Adrenal gland (tissue), 12 donors: ENCODE measurements around the gene GJB3. TPM values are rescaled to one million over a fixed set of nuclear protein-coding genes. Genes with fewer than 3 reads are reported as not detected.
"Not testable (repeated sequence)": the region's sequence is repeated elsewhere in the genome, so short reads cannot be mapped to it uniquely, and the experiment has no call there.

Experiments used
- DNase-seq, 7 donors: peaks; one replicate each; pipeline ENCODE4 v3.0.0-alpha.2; 2019 to 2020
- H3K27ac ChIP-seq, 5 donors: fragments of 200-600 bp; sonication (generic) in 4 of 5; 1 replicate in 3 of 5; 2 replicates in 2 of 5; pipeline versions ENCODE4 v1.5.1 to v1.8.0; 2016 to 2020; ENCODE audit warnings: mild to moderate bottlenecking in 1 of 5
- H3K27me3 ChIP-seq: fragments of 200-600 bp; 2 replicates; pipeline ENCODE4 v1.8.0; 2021
- H3K36me3 ChIP-seq, 2 donors: fragments of 200-600 bp; replicated peaks in 1 of 2; 1 replicate in 1 of 2; 2 replicates in 1 of 2; pipeline versions ENCODE4 v1.5.1 to v1.8.0; 2018 to 2022
- H3K4me1 ChIP-seq, 2 donors: fragments of 200-600 bp; replicated peaks in 1 of 2; 1 replicate in 1 of 2; 2 replicates in 1 of 2; pipeline versions ENCODE4 v1.5.1 to v1.8.0; 2018 to 2021
- H3K4me3 ChIP-seq, 4 donors: fragments of 200-600 bp; sonication (generic) in 3 of 4; one replicate each; pipeline ENCODE4 v1.5.1; 2016 to 2018
- H3K9me3 ChIP-seq, 3 donors: fragments of 200-600 bp; sonication (generic) in 1 of 3; replicated peaks in 1 of 3; 1 replicate in 2 of 3; 2 replicates in 1 of 3; pipeline versions ENCODE4 v1.5.1 to v1.8.0; 2016 to 2021
- POLR2A ChIP-seq, 2 donors: fragments of 450-650 bp; IDR thresholded peaks; one replicate each; pipeline ENCODE4 v1.6.1; 2017; ENCODE audit warnings: antibody characterized with exemption in 2 of 2, mild to moderate bottlenecking in 2 of 2, moderate library complexity in 1 of 2
- WGBS, 4 donors: extraction: QIAGEN DNeasy Blood & Tissue Kit in 2 of 4; methylation state at CpG; one replicate each; pipeline versions ENCODE4 v1.1.5 to v1.1.7; 2013 to 2017; 5-methylcytosine and 5-hydroxymethylcytosine counted together
- intact Hi-C, 2 donors: fragments of 100-400 bp; cut with DNase I; formaldehyde crosslinking; loops; one replicate each; pipeline versions ENCODE4 v1.14.1 to v1.15.0; 2022 to 2023
- polyA plus RNA-seq, 3 donors: library from polyadenylated mRNA; stranded (reverse); fragments of 200-250 nt in 2 of 3; fragments of 350-450 nt in 1 of 3; fragmentation: Illumina TruSeq in 1 of 3; extraction: RNeasy Lipid Tissue Mini Kit (QIAGEN cat#74804) in 1 of 3; gene quantifications; one replicate each; pipeline ENCODE4 v1.2.3, GENCODE V29; 2013 to 2014
- total RNA-seq, 9 donors: library from RNA; depleted of rRNA in 4 of 9; stranded (reverse); fragments of >200 nt in 4 of 9; fragments of 120-200 nt in 1 of 9; fragmentation: NEBNext Ultra II Directional in 1 of 9; extraction: Animal tissue kit (Norgen Biotek cat#: 25700) in 1 of 9; gene quantifications; one replicate each; pipeline versions ENCODE4 v1.1.0 to v1.2.4, GENCODE V29; 2013 to 2023
- TF ChIP-seq, protein P1 (sequence below), 6 experiments: fragments of 450-650 bp in 4 of 6; fragments of 200-600 bp in 2 of 6; sonication (generic) in 1 of 6; IDR thresholded peaks; 1 replicate in 5 of 6; 2 replicates in 1 of 6; pipeline versions ENCODE4 v1.5.1 to v1.8.0; 2016 to 2021; ENCODE audit warnings: antibody characterized with exemption in 6 of 6, mild to moderate bottlenecking in 2 of 6, moderate library complexity in 1 of 6
- donor health status: healthy with polysubstance abuse.
- donor health status: Bipolar disorder and iron deficiency.
- donor health status: DM: yes; HTN: yes; CAD: no.
- donor health status: DM: no; HTN: no; CAD: no.
- donor health status: DM: no; HTN: no; CAD: no.
- donor health status: DM: yes; HTN: yes; CAD: no.

GJB3 gene
- total and polyA plus RNA-seq, 12 donors, result 0.11 to 0.32 (median 0.15) TPM; not detected in 6

DNA sequence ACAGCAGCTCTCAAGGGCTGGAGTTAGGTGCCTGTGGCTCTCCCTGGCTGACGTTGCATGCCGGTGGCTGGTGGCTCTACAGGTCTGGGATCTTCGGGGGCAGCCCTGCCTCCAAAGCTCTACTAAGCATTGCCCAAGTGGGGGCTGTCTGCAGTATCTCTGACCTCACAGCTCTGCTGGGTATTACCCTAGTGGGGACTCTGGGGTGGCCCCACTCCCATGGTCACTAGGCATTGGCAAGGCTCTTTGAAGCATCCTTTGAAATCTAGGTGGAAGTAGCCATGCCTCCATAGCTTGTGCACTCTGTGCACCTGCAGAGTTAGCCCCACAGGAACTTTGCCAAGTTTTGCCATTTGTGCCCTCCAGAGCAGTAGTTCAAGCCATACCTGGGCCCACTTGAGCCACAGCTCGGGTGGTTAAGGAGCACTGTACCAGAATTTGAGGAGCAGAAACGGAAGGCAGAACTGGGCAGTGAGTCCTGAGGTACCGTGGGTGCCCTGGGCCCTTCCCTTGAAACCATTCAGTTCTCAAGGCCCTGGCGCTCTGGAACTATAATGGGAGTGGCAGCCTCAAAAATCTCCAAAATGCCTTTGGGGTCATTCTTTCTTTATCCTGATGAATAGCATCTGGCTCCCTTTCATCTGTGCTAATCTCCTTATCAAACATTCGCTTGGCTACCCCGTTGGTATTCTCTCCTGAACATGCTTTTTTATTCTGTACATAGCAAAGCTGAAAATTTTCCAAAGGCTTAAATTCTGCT is 27.2 kb downstream of the GJB3 start:
- Histone ChIP-seq H3K36me3 (no peaks in the 10 kb centered on the region), H3K27ac (no peak overlapping the region), H3K4me1 (no peaks in the 10 kb centered on the region), H3K9me3 (no peaks in the 10 kb centered on the region), H3K27me3 (no peaks in the 10 kb centered on the region), H3K4me3 (no peak overlapping the region)
- intact Hi-C loops, result no loop called here
- TF ChIP-seq, protein P1, sequence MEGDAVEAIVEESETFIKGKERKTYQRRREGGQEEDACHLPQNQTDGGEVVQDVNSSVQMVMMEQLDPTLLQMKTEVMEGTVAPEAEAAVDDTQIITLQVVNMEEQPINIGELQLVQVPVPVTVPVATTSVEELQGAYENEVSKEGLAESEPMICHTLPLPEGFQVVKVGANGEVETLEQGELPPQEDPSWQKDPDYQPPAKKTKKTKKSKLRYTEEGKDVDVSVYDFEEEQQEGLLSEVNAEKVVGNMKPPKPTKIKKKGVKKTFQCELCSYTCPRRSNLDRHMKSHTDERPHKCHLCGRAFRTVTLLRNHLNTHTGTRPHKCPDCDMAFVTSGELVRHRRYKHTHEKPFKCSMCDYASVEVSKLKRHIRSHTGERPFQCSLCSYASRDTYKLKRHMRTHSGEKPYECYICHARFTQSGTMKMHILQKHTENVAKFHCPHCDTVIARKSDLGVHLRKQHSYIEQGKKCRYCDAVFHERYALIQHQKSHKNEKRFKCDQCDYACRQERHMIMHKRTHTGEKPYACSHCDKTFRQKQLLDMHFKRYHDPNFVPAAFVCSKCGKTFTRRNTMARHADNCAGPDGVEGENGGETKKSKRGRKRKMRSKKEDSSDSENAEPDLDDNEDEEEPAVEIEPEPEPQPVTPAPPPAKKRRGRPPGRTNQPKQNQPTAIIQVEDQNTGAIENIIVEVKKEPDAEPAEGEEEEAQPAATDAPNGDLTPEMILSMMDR (IDR thresholded peaks at IDR 0.05), result no peak
- no peak for TF ChIP-seq POLR2A (IDR thresholded peaks at IDR 0.05)
- DNase-seq, result no peak
- 73 to 91% (median 89%) methylated on average over 4 to 9 of the region's 9 CpGs for WGBS, 4 donors

DNA sequence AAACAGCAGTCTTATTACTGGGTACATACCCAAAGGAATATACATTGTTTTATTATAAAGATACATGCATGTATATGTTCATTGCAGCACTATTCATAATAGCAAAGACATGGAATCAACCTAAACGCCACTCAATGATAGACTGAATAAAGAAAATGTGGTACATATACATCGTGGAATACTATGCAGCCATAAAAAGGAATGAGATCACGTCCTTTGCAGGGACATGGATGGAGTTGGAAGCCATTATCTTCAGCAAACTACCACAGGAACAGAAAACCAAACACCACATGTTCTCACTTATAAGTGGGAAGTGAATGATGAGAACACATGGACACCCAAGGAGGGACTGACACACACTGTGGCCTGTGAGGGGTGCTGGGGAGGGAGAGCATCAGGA is 29.8 kb downstream of the GJB3 start:
- WGBS, 4 donors, result 88 to 92% (median 89%) methylated on average over 3 of the region's 3 CpGs

DNA sequence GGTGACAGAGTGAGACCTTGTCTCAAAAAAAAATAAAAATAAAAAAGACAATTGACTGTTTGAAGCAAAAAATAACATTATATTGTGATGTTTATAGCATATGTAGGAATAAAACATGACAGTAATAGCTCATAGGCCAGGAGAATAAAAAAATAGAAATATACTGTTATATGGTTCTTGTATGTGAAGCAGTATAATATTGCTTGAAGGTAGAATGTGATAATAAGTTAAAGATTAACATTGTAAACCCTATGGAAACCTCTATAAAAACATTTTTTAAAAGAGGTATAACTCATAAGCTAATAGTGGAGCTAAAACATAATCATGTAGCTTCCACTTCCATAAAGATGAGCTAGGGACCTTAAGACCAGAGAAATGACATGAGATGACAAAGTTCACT is 35.3 kb downstream of the GJB3 start:
- H3K27ac ChIP-seq, result no peak overlapping the region

More for the DNA sequence above, 29.8 kb downstream of the GJB3 start:
- DNase-seq, H3K36me3 ChIP-seq, H3K9me3 ChIP-seq, H3K4me3 ChIP-seq, H3K27me3 ChIP-seq, H3K4me1 ChIP-seq, H3K27ac ChIP-seq, intact Hi-C loops: not testable (repeated sequence)

DNA sequence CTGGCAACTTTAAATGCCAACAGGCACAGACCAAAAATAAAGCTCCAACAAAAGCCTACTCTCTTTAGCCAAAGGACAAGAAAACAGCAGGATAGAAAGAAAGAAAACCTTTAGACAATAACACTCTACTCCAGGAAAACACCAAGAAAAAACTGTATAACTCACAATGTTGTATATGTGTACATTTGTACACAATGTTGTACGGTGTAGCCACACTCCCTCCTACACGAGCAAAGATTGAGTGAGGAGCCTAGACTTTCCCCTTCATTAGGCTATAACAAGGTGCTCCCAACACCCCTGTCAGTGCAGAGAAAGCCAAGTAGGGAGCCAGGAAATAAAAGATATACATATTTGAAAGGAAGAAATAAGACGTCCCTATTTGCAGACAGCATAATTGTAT is 35.8 kb downstream of the GJB3 start:
- Histone ChIP-seq H3K27ac (no peak overlapping the region), H3K4me3 (no peak overlapping the region), H3K36me3 (no peaks in the 10 kb centered on the region), H3K27me3 (no peaks in the 10 kb centered on the region), H3K9me3 (no peaks in the 10 kb centered on the region), H3K4me1 (no peaks in the 10 kb centered on the region)
- TF ChIP-seq, protein P1 (IDR thresholded peaks at IDR 0.05), result no peak
- no peak for TF ChIP-seq POLR2A (IDR thresholded peaks at IDR 0.05)
- intact Hi-C loops, result no loop called here
- WGBS, 4 donors, result 71 to 79% (median 77%) methylated on average over 3 of the region's 3 CpGs
- DNase-seq, result no peak

More for the DNA sequence above, 35.3 kb downstream of the GJB3 start:
- no peaks in the 10 kb centered on the region for H3K4me1 ChIP-seq
- intact Hi-C loops, result no loop called here
- no peak for TF ChIP-seq POLR2A (IDR thresholded peaks at IDR 0.05)
- TF ChIP-seq, protein P1 (IDR thresholded peaks at IDR 0.05), result no peak
- no peaks in the 10 kb centered on the region for H3K36me3 ChIP-seq
- no peak for DNase-seq
- no peaks in the 10 kb centered on the region for H3K9me3 ChIP-seq
- no peak overlapping the region for H3K4me3 ChIP-seq
- no peaks in the 10 kb centered on the region for H3K27me3 ChIP-seq

DNA sequence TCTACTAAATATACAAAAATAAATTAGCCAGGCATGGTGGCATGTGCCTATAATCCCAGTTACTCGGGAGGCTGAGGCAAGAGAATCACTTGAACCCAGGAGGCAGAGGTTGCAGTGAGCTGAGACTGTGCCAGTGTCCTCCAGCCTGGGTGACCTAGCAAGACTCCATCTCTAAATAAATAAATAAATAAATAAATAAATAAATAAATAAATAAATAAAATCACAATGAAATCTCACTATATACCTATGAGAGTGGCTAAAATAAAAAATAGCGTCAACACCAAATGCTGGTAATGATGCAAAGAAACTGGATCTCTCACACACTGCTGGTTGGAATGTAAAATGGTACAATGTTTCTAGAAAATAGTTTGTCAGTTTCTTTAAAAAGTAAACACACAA is 37.8 kb downstream of the GJB3 start:
- H3K36me3 ChIP-seq, H3K4me1 ChIP-seq, H3K9me3 ChIP-seq, H3K27me3 ChIP-seq, DNase-seq, H3K4me3 ChIP-seq, H3K27ac ChIP-seq, intact Hi-C loops: not testable (repeated sequence)
- WGBS, 4 donors, result 95 to 99% (median 97%) methylated on average over 2 of the region's 2 CpGs
